Hematopoietic multipotent progenitor cell treated with erythropoietin and hydrocortisone succinate and interleukin-3 and kit ligand, for 4 days (in vitro differentiated cells): ENCODE results near the gene SNX14.
"Not testable (repeated sequence)": the region's sequence is repeated elsewhere in the genome, so short reads cannot be mapped to it uniquely, and the experiment has no call there.

Experiments
- DNase-seq: peaks from one replicate; pipeline ENCODE4 v3.0.0-alpha.2; 2015

SNX14 gene

DNA sequence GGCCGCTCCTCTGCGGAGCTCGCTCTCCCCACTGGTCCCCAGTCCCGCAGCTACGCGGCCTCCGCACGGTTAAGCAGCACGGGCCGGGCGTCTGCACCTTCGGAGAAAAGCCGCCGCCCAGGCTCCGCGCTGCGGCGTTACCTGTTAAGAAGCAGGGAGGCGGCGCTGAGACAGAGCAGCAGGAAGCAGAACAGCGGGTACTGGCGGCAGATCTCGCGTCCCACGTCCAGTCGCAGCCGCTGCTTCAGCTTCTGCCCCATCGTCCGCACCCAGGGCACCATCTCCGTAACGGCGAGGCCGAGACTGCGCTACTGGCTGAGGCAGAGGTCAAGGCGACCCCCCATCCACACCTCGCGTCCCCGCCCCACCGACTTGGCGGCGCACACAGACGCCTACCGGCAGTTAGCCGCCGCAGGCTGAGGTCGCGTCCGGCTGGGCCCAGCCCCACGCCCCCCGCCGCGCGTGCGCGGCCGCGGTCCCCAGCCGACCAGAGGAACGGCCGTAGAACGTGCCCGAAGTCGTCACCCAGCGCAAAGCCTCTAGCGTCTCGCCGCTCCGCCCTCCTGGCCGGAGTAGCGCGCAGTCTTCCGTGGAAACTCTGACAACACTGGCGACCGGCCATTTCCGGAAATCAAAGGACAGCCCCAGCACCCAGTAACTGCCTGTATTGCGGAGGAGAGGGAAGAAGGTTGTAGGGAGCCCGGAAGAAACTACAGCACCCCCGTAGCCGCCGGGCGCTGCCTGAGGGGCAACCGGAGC, at the start of gene SNX14:
SNX14 (minus strand) TSS at position 421 of the 759 bp plus-strand sequence; CDS start at position 281, 140 bp downstream.
- peak; percentile 98 for DNase-seq

DNA sequence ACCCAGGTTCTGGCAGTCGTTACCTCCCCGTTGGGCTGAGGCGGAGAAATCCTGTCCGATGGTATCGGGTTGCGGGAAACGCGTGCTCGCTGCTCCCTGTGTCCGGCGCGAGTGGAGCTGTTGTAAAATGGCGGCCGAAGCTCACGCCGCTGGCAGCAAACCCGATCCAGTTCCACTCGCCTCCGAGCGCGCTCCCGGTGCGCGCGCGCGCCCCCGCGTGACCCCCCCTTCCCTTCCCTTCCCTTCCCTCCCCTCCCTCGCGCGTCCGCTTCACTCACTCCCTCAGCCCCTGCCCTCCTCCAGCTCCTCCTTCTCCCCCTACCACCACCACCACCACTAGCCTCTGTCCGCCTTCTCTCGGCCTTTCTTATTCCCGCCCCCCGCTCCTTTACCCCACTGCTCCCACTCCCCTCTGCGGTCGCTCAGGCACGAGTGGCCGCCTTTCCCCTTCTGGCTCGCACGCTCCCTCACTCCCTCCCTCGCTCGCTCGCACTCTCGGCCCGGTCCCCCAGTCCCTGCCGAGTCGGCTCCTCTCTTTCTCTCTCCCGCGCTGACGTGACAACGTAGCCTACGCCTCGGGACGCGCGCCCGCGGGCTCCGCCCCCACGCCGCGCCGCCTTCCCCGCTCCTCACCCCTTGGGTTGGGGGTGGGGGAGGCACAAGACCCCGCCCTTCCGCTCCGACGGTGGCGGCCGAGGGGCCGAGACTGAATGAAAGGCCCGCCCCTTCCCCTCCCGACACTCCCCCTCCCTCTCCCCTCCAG, 49.3 kb upstream of the SNX14 start, which contains the start of gene SYNCRIP:
SYNCRIP (minus strand) TSS at position 113 of the 763 bp plus-strand sequence. CDS start 1,447 bp downstream, outside the sequence.
- peak; percentile 99 for DNase-seq

DNA sequence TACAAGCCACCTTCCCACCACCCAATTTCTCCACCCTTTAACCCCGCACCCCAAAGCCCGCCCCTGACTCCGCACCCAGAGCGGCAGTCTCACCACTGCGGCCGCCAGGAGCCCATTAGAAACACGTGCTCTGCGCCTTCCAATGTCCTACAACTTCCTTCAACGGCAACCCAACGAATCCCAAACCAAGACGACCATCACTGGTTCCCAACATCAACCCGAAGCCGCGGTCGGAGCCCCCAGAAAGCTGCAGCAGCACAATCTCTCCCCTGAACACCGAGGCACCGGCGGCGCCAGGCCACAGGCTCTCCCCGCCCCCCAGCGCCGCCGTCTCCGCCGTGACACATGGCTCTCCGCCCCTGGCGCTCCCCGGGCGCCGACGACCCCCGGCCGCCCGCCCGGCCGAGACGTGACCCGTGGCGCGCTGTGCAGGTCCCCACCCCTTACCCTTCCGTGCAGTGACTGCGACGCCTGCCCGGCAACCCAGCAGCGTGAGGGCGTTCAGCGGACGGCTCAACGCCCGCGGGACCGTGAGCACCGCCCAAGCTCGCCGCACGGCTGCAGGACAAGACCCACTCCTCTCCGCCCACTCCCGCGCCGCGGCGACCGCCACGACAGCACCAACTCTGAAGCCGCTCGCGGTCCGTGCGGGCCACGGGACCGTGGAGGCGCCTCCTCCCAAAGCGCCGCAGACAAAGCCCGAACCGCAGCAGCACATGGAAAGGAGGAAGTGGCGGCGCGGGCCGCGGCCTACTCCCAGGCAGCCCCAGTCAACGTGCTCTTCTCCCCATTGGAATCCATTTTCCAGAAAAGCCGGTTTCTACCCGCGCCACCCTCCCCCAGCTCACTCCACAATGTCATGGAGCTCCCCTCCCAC, 48.5 kb upstream of the SNX14 start:
- DNase-seq: peak; percentile 77

GRCh38 chr6:85641522-85641896, 47.9 kb upstream of the SNX14 start:
- DNase-seq: no peak

DNA sequence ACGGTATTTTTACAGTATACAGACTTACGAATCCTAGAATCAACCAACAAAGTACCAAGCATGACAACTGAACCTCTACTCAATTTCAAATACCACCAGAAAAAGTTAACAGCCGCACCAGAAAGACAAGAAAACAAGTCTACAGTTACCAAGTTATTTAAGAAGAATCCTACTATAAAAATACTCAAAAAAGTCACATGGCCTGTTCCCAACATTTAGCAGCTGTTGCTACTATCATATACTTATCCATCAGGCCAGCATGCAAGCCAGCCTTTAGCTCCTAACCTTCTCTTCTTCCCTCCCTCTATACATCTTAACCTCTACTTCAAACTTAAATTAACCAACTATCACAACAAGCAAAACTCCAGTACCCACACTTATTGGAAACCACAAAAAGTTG, 47.2 kb upstream of the SNX14 start:
- peak; percentile 34 for DNase-seq

GRCh38 chr6:85637579-85637978, 43.9 kb upstream of the SNX14 start:
- no peak for DNase-seq

DNA sequence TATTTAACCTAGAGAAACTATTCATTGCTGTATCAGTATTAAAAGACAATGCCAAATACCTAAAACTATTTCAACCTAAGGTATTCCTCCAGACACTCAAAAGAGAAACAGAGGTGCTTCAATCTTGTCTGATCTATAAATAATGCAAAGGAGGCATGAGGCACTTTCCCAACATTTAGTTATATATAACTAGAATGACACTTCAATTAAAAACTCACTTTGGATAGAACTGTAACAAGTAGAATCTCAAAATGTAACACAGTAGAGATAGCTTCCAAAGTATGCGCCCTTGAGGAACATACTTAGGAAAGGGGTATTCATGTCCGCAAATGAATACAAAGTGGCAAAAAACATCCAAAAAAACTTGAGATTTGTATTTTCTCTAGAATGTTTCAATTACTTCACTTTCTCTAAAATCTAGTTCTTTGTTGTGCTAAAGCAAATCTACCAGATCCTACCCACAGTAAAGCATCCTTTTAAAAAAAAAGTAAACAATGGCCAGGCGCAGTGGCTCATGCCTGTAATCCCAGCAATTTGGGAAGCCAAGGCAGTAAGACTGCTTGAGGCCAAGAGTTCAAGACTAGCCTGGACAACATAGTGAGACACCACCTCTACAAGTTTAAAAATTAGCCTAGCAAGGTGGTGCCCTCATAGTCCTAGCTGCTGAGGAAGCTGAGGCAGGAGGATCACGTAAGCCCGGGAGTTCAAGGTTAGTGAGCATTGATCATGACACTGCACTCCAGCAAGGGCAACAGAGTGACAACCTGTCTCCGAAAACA, 38.7 kb upstream of the SNX14 start:
- DNase-seq: no peak

DNA sequence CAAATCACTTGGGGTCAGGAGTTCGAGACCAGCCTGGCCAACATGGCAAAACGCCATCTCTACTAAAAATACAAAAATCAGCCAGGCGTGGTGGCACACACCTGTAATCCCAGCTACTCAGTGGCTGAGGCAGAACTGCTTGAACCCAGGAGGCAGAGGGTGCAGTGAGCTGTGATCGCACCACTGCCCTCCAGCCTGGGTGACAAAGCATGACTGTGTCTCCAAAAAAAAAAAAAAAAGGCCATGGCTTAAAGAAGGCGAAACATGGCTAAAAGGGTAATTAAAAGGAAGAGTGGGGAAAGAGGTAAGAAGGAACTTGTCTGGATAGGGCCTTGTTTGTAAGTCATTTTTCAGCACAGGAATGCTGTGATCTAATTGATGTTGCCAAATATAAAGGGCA, 37.5 kb upstream of the SNX14 start:
- DNase-seq: not testable (repeated sequence)

- DNase-seq: no peak
These were observed 34.7 kb upstream of the SNX14 start for GRCh38 chr6:85628353-85628752.

GRCh38 chr6:85620308-85620707, 26.6 kb upstream of the SNX14 start:
- no peak for DNase-seq

- DNase-seq: no peak
These were observed 21.1 kb upstream of the SNX14 start for GRCh38 chr6:85614780-85615179.

GRCh38 chr6:85612690-85613474, 19.2 kb upstream of the SNX14 start:
- no peak for DNase-seq

DNA sequence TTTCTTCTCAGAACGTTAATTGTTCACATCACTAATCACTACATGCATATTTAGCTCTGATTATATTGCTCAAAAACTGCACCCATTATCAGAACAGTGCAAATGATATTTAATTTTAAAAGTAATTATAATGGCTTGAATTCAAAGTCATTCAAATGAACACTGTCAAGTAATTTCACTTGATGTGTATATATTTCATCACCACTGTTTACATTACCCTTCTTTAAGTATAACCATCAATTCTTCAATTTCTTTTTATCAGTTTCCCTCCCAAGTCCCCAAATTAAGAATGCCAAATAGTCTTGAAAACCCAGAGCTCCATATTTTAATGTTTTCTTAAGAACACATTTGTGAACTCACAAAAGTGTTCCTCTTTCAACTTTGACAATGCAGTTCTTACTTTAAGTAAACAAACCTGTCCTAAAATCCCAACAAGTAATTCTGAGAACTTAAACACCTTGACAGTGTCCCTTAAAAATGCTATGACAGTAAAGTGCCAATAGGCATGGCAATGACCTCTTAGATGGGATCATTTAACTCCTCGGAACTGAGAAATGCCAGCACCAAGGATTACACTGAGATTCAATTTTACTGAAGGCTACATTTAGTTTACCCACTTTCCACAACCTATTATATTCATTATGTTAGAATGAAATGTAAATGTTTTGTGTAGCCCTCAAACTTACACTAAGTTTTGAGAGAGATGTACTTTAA, 16.7 kb upstream of the SNX14 start:
- no peak for DNase-seq

DNA sequence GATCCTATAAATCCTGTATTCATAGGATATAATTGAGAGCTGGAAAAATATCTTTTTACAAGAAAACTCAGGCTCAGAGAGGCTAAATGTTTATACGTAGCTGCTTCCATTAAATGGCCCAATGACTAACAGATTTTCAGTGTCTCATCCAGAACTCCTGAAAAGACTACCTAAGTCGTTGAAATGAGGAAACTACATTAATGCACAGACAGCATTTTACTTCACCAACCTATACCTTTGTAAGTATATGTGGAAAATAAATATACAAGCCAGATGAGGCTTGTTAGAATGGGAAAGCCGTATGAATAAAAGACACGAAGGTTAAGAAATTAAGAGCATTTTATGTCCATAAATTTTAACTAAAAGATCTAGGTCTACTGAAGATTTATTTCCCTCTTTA, 8.4 kb upstream of the SNX14 start:
- DNase-seq: no peak

DNA sequence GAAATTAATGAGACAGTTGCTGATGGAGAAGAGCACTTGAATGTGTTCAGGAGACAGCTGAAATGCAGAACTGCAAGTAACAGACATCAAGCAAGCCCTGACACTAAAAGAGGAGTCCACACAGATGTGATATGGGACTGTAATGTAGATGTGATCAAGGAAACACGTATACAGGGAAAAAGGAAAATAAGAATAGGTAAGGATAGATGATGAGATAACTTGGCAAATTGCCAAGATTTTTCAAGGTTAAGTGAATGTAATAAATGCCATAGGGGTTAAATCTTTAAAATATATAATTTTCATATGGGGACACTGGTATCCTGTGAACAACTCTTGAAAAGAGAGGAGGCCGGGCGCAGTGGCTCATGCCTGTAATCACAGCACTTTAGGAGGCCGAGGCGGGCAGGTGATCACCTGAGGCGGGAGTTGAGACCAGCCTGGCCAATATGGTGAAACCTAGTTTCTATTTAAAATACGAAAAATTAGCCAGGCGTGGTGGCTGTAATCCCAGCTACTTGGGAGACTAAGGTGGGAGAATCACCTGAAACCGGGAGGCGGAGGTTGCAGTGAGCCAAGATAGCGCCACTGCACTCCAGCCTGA, 7.2 kb upstream of the SNX14 start:
- no peak for DNase-seq

DNA sequence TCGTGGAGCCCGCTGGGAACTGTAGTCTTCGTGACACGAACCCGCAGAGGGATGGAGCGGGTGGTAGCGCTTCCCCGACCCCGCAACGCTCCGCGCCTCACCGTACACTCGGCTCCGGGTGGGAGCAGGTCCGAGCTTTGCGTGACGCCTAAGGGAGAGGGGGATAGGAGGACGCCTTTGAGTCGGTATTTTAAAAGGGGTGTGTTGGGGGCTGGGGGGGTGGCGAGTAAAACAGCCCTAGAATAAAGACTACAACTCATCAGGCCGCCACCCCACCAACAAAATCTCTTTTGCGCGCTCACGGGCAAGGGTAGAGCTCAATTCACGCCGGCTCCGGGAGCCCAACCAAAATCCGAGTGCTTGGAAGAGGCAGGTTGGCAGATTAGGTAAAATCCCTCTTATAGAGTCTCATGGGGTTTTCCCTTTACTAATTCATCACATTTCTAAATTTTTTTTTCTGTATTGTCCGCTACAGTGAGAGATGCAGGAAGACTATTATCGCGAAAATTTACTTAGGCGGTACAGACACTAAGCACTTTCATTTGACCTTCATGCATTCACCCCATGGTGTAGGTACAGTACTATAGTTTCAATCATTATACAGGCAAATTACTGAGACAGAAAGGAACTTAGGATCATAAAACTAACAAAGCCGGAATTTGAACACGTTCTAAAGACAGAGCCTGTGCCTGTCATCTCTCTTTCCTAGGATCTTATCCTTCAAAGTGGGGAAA, 706 bp upstream of the SNX14 start:
- no peak for DNase-seq

- no peak for DNase-seq
These were observed 1.6 kb downstream of the SNX14 start for GRCh38 chr6:85592033-85592432.

- no peak for DNase-seq
These were observed 2.5 kb downstream of the SNX14 start for GRCh38 chr6:85591207-85591606.

DNA sequence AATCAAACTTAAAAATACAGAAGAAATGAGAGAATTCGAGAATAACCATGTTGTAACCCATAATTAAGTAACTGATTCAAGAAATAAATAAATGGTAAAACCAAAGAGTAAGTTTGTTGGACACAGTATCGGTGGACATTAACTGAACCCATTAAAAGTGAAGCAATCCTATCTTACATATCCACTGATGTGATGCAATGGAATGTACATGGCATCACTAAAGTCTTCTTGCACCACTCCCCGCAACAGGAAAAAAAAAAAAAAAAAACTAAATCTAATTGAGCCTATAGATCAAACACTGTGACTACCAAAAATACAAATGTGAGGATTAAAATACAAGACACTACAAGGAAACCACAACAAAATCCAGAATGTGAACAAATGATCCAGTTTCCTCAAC, 7.9 kb downstream of the SNX14 start:
- DNase-seq: no peak

GRCh38 chr6:85582832-85583231, 10.8 kb downstream of the SNX14 start:
- not testable (repeated sequence) for DNase-seq
